Fibroblast of lung (primary cell): ENCODE measurements around the gene SH2D4B.

Experiments used
- EZH2 ChIP-seq: IDR thresholded peaks from 2 replicates; pipeline ENCODE4 v1.5.1; 2012; ENCODE audit warnings: low read length, control low read depth, mild to moderate bottlenecking; ENCODE audit errors: missing control alignments
- TF ChIP-seq, protein P1 (sequence below), 2 donors: IDR thresholded peaks in 1 of 2; conservative IDR thresholded peaks in 1 of 2; 1 replicate in 1 of 2; 2 replicates in 1 of 2; pipeline ENCODE4 v1.5.1; 2011 to 2012; ENCODE audit warnings: low read length in 2 of 2, control low read depth in 1 of 2, inconsistent platforms in 1 of 2, low read depth in 1 of 2, mild to moderate bottlenecking in 1 of 2

DNA sequence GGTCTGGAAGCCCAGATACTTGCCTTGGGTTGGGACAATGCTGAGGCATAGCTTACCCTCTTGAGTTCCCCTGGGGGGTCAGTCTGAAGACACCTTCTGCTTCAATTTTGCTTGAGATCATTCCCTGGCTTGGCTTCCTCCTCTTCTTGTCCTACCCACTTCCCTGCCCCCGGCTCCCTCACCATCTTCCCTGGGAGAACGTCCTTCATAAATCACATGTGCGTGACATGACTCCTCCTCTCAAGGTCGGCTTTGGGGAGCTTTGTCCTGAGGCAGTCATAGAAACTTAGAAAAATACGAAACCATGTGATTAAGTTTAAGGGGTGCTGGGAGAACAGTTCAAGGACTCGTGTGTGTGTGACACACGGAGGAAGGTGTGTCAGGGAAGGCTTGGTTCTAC, 122.6 kb downstream of the SH2D4B start:
- TF ChIP-seq, protein P1, sequence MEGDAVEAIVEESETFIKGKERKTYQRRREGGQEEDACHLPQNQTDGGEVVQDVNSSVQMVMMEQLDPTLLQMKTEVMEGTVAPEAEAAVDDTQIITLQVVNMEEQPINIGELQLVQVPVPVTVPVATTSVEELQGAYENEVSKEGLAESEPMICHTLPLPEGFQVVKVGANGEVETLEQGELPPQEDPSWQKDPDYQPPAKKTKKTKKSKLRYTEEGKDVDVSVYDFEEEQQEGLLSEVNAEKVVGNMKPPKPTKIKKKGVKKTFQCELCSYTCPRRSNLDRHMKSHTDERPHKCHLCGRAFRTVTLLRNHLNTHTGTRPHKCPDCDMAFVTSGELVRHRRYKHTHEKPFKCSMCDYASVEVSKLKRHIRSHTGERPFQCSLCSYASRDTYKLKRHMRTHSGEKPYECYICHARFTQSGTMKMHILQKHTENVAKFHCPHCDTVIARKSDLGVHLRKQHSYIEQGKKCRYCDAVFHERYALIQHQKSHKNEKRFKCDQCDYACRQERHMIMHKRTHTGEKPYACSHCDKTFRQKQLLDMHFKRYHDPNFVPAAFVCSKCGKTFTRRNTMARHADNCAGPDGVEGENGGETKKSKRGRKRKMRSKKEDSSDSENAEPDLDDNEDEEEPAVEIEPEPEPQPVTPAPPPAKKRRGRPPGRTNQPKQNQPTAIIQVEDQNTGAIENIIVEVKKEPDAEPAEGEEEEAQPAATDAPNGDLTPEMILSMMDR (conservative IDR thresholded peaks at IDR 0.05 in 1 of 2, IDR thresholded peaks at IDR 0.05 in 1 of 2; ENCODE audit: low read depth in 1 of 2, low read length in 2 of 2): no peak
- no peak for TF ChIP-seq EZH2
